GM10847 (cell line): Measurements from ENCODE around the gene ELK4.

Experiments used
- POLR2A ChIP-seq: IDR thresholded peaks from 2 replicates; pipeline ENCODE4 v1.6.1; 2011; ENCODE audit not compliant: insufficient read length; ENCODE audit errors: extremely low read depth

Gene ELK4

GRCh38 chr1:205631768-205632668, at the start of gene ELK4:
Gene ELK4, minus strand, starts transcription at chr1:205632011. Its CDS starts 8,129 bp downstream, at chr1:205623882.
- TF ChIP-seq POLR2A = peak; percentile 79

- TF ChIP-seq POLR2A = no peak
These were observed 49.6 kb upstream of the ELK4 start for GRCh38 chr1:205681364-205681763.

- TF ChIP-seq POLR2A = no peak
These were observed 48.5 kb upstream of the ELK4 start, which contains the start of gene SLC45A3 for GRCh38 chr1:205680073-205680851. Gene SLC45A3, minus strand, starts transcription at chr1:205680509. Its CDS starts 15,853 bp downstream, at chr1:205664656.

- no peak for TF ChIP-seq POLR2A
These were observed 46.7 kb upstream of the ELK4 start for GRCh38 chr1:205678286-205679111.

- TF ChIP-seq POLR2A = no peak
These were observed 45.4 kb upstream of the ELK4 start for GRCh38 chr1:205677167-205677566.

GRCh38 chr1:205676597-205676996, 44.8 kb upstream of the ELK4 start:
- TF ChIP-seq POLR2A = no peak

- no peak for TF ChIP-seq POLR2A
These were observed 44.2 kb upstream of the ELK4 start for GRCh38 chr1:205676002-205676401.

- no peak for TF ChIP-seq POLR2A
These were observed 43.4 kb upstream of the ELK4 start for GRCh38 chr1:205675247-205675646.

GRCh38 chr1:205672970-205673369, 41.2 kb upstream of the ELK4 start:
- TF ChIP-seq POLR2A = no peak

GRCh38 chr1:205672395-205672889, 40.6 kb upstream of the ELK4 start:
- TF ChIP-seq POLR2A = no peak

GRCh38 chr1:205670611-205671430, 39.0 kb upstream of the ELK4 start:
- no peak for TF ChIP-seq POLR2A

- no peak for TF ChIP-seq POLR2A
These were observed 38.3 kb upstream of the ELK4 start for GRCh38 chr1:205670150-205670446.

GRCh38 chr1:205669341-205670149, 37.7 kb upstream of the ELK4 start:
- no peak for TF ChIP-seq POLR2A
